ENCODE results near the gene TNF.
"Not testable (repeated sequence)": the region's sequence is repeated elsewhere in the genome, so short reads cannot be mapped to it uniquely, and the experiment has no call there.

The TNF gene

GRCh38 chr6:31588871-31589650 is 13.7 kb downstream of the TNF start:
- no peak for DNase-seq

GRCh38 chr6:31590691-31591090 is 15.3 kb downstream of the TNF start:
- not testable (repeated sequence) for DNase-seq

GRCh38 chr6:31592396-31592771 is 17.0 kb downstream of the TNF start:
- no peak for DNase-seq

- no peak for DNase-seq
Measured at GRCh38 chr6:31597006-31597405, 21.6 kb downstream of the TNF start.

GRCh38 chr6:31607317-31607716 is 32.0 kb downstream of the TNF start:
- DNase-seq: no peak

GRCh38 chr6:31609519-31610406 is 34.4 kb downstream of the TNF start:
- no peak for DNase-seq

GRCh38 chr6:31610968-31611367 is 35.6 kb downstream of the TNF start:
- no peak for DNase-seq

- DNase-seq: no peak
Measured at GRCh38 chr6:31614075-31614619, 38.8 kb downstream of the TNF start.

- DNase-seq: no peak
Measured at GRCh38 chr6:31614684-31615578, 39.6 kb downstream of the TNF start, which contains the start of gene AIF1. Gene AIF1 (plus strand): TSS chr6:31615234. CDS start chr6:31615330, 96 bp downstream.

- no peak for DNase-seq
Measured at GRCh38 chr6:31615748-31616147, 40.4 kb downstream of the TNF start.

GRCh38 chr6:31617010-31617409 is 41.6 kb downstream of the TNF start:
- DNase-seq: no peak

- DNase-seq: peak; percentile 98
Measured at GRCh38 chr6:31619805-31620585, 44.6 kb downstream of the TNF start.

- DNase-seq: peak; percentile 55
Measured at GRCh38 chr6:31620586-31621319, 45.4 kb downstream of the TNF start, which contains the start of gene PRRC2A. Gene PRRC2A (plus strand): TSS chr6:31620715. CDS start chr6:31622790, 2,075 bp downstream.

GRCh38 chr6:31621320-31621939 is 46.1 kb downstream of the TNF start:
- no peak for DNase-seq

GRCh38 chr6:31621991-31622390 is 46.6 kb downstream of the TNF start:
- no peak for DNase-seq

- DNase-seq: no peak
Measured at GRCh38 chr6:31622684-31623091, 47.3 kb downstream of the TNF start.

GRCh38 chr6:31624070-31624469 is 48.7 kb downstream of the TNF start:
- DNase-seq: no peak

GRCh38 chr6:31626952-31627351 is 51.6 kb downstream of the TNF start:
- no peak for DNase-seq

- DNase-seq: no peak
Measured at GRCh38 chr6:31627690-31628287, 52.4 kb downstream of the TNF start.

Measured in DMS 273 treated with DMSO at 0.1 percent for 48 hours (cell line).